ENCODE data around the gene PPP1R12A.

Gene PPP1R12A

GRCh38 chr12:79934281-79935020 is 446 bp downstream of the PPP1R12A start:
- DNase-seq = no peak

DNA sequence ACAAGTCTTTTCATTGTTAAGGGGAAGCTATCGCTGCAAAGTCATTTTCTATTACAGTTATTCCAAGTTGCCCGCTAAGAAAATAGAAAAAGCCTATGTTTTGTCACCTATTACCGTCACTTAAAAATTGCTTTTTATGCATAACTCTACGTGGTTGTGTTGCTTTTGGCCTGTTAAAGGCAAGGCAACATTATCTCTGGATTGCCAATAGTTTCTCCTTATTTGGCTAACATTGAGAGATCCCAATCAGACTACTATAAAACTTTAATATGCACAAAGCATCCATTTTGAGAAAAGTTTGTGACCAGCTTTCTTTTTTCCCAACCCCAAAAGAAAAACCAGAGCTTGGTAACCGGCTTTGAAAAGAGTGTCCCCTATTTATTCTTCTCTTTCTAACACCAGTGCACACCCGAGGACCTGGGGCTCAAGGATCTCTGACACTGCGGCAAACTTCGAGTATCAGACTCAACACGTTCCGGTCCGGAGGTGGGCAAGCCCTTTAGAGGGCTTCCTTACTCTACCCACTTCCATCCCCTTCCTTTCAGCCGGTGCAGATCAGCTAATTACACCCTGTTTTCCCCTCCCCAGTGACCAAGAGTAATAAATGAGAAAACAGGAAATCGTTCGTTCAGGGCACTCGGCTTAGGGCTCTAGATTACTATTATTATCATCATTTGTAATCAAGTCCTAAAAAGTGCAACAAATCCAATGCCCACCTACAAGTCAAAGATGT is 1.2 kb downstream of the PPP1R12A start:
- no peak for DNase-seq

DNA sequence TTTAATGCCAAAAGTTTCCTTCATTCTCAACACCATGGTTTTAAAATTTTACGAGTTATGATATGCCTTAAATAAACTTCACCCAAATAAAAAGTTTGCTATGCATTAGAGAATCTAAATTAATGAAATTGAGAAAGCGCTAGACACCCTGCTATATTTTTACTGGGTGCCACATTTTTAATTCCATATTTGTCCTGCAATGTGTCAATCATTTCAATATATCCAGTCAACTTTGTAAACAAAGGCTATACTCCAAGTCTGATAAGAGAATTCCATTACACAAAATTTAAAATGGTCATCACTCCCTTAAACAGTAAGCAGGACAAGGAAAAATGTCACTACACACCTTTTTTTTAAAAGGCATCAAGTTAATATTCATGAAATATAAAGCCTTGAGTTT is 1.9 kb downstream of the PPP1R12A start:
- DNase-seq = no peak

GRCh38 chr12:79932357-79932756 is 2.5 kb downstream of the PPP1R12A start:
- no peak for DNase-seq

DNA sequence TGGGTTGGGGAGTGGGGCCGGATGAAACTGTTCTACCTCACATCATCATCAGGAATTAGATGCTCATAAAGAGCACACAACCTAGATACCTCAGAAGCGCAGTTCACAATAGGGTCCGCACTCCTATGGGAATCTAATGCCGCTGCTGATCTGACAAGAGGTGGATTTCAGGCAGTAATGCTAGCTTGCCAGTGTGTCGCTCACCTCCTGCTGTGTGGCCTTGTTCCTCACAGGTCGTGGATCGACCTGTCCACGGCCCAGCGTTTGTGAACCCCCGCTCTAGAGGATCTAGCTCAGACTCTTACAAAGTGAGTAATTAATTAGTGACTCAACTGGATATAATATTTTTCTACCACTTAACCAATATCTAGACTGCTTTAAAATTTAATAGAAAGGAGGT is 5.8 kb downstream of the PPP1R12A start:
- DNase-seq = no peak

- no peak for DNase-seq
Measured at GRCh38 chr12:79927772-79928474, 7.0 kb downstream of the PPP1R12A start.

- no peak for DNase-seq
Measured at GRCh38 chr12:79926951-79927350, 7.9 kb downstream of the PPP1R12A start.

DNA sequence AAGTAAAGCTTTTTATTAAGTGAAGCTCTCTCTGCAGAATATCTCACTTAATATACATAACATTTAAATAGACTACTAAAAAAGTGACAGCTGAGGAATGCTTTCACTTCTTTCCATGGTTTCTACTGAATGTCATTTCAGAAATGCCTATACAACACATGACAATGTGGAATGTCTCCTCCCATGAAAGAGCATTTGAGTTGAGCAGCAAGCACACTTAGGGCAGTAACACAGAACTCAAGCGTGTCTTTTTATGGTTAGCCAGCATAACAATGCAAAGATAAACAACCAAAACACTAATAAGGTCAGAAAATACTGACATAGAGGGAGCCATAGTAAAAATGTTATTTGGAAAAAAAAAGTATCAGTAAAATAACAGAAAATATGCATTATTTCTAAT is 9.4 kb downstream of the PPP1R12A start:
- DNase-seq = no peak

- DNase-seq = no peak
Measured at GRCh38 chr12:79921786-79922185, 13.1 kb downstream of the PPP1R12A start.

- DNase-seq = no peak
Measured at GRCh38 chr12:79920421-79921238, 14.3 kb downstream of the PPP1R12A start.

DNA sequence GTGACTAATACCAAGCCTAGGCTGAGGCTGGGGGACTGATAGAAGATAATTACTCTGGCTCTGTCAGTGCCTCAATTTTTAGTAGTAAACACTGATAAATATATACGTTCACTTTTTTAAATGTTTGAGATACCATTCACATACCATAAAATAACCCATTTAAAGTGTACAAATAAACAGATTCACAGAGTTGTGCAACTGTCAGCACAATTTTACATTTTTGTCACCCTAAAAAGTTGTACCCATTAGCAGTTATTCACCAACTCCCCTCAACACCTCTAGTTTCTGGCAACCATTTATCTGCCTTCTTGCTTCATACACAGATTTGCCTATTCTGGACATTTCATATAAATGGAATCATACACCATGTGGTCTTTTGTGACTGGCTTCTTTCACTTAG is 15.1 kb downstream of the PPP1R12A start:
- DNase-seq = no peak

DNA sequence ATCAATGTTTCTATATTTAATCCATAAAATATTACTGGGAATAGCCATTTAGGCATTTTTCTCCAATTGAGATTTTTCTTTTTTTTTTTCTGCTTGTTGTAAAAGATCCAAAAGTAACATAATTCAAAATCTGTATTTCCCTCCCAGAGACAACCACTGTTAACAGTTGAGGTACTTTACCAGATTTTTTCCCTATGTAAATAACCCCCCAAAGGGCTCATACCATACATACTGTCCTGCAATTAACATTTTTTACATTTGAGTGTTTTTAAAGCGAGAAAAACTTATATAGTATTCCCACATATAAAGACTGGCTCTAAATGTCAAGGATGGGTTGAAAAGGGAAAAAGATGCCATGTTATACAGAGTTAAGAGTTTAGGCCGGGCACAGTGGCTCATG is 18.1 kb downstream of the PPP1R12A start:
- no peak for DNase-seq

GRCh38 chr12:79911889-79912656 is 22.8 kb downstream of the PPP1R12A start:
- DNase-seq = no peak

DNA sequence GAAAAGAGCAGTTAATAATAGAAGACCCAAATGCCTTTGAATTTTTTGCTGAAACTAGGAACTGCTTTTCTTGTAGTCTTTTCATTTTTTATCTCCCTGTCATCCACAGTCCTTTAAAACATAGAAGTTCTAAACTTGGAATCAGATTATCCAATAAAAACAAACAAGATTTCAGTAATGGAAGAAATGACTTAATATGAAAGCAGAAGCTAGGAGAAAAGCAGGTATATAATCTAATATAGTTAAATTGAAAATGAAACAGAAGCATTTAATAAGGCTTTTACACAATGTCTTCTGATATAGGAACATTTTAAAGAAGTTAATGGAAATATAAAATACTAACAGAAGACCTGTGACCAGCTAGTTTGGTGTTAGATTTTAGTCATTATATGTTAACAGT is 26.5 kb downstream of the PPP1R12A start:
- no peak for DNase-seq

DNA sequence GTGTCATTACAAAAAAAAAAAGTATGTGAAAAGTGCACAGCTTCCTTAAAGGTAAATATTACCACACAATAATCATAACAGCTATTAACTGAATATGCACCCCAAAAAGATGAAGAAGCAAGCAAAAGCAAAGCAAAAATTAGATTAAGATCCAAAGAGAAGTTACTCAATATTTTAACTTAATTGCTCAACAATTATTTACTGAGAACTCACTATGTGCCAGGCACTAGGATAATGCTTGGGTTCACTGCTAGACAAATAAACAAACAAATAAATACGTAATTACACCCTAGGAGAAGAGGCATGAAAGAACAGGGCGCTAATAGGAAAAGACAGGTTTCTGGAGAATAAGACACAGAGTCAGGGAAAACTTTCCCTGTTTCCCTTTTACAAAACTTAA is 33.4 kb downstream of the PPP1R12A start:
- DNase-seq = no peak

DNA sequence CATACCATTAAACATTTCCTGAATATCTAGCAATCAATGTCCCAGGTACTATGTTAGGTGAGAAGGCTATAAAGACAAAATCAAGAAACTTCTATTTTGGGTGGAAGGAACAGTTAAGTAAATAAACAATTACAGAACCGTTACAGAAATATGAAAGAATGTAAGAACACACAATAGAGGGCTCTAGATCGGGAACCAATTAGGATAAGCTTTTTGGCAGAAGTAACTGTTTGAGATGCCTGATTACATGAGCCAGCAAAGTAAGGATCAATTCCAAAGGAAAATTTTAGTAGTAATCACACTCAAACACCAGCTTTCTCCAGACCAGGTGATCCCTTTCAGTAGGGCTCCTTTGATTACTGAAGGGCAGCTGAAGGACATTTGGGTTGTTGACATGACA is 33.9 kb downstream of the PPP1R12A start:
- no peak for DNase-seq

- no peak for DNase-seq
Measured at GRCh38 chr12:79900199-79900598, 34.7 kb downstream of the PPP1R12A start.

DNA sequence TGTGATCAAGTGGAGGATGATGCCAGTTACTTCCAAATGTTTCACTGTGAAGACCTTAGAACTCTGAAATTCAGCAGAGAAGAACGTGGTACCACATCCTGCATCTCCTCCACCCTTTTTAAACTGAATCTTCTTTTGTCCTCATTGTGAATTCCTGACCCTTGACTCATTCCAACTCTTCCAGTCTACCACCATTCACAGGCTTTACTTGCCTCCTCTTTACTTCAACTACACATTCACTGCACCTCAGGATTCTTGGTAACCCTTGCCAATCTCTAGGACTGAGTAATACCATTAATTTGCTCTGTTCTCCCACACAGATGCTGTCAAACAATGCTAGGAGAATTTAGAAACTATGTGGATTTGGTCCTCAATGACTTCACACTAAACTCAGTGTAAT is 37.3 kb downstream of the PPP1R12A start:
- DNase-seq = no peak

DNA sequence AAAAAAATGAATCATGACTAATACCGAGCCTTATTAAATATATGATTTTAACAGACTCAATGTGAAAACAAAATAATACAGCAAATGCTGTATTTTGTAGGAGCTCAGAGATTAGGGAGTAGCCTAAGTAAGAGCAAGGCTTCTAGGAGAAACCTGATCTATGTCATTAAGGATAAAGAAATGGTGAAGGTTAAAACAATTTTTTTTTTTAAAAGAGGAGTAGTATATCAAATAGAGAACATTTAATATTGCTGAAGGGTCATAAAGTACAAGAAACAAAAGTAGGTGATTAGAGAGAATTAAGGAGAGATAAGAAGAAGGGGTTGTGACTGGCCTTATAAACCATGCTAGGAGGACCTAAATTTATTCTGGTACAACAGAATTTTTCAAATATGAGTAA is 39.1 kb downstream of the PPP1R12A start:
- no peak for DNase-seq

DNA sequence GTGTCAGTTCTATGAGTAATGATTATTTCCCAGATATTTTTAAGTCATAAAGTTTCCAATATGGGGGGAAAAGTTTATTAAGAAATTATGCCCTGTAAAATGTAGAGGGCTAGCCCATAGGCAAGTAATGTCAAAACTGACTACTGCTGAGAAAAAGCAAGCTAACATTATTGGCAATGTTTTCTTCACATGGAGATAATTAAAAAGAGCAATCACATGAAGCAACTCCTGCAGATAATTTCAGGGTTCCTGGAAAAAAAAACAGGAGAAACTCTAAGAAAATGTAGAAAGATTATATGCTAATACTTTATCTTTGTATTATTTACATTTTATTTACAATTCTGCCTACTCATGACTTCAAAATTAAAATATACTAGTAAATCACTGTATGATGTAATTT is 39.8 kb downstream of the PPP1R12A start:
- DNase-seq = no peak

DNA sequence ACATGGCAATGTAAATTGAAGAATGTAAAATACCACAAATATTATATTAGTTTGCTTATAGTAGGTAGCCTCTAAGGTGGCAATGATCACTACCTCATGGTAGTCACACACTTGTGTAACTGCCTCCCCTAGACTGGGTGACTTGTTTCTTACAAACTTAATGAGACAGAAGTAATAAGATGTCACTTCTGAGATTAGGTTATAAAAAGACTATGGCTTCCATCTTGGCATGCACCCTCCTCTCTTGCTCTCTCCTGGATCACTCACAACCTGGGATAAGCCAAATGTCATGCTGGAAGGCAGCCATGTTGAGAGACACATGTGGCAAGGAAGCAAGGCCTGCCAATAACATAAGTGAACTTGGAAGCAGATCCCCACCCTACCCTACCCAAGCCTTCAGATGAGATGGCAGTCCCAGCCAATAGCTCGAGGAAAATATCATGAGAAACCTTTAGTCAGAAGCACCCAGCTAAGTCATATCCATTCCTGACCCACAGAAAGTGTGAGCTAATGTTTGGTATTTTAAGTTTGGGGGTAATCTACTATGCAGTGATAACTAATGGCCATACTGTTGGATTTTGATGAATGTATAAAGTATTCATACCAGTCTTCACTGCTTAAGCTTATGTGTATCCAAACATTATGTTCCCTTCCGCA is 43.3 kb downstream of the PPP1R12A start:
- no peak for DNase-seq

DNA sequence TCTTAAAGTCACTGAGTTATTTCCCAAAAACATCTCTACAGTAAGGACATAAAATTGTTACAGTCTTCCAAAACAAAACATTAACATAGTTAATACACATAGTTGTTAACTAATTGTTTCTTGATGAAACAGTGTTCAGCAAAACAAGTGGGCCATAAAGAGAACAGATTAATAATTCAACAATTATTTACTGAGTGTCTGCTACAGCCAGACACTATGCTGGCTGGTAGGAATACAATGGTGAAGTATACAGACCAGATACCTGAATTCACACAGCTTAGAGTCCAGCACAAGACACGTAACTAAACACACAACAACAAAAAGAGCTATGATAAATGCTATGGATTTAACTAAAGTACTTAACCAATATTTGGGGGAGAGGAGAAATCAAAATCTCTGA is 47.0 kb downstream of the PPP1R12A start:
- no peak for DNase-seq

Measured in NCI-H1694 (cell line).